Central memory CD8-positive, alpha-beta T cell (primary cell): ENCODE measurements around the gene FLNA.
"Not testable (repeated sequence)": the region's sequence is repeated elsewhere in the genome, so short reads cannot be mapped to it uniquely, and the experiment has no call there.

Experiments used
- ATAC-seq: fragments of 150-1000 bp; cut with Tn5 transposase; replicated peaks from 2 replicates; pipeline ENCODE4 v1.10.0; 2022; ENCODE audit warnings: mild to moderate bottlenecking, moderate FRiP score, moderate number of reproducible peaks; ENCODE audit not compliant: poor library complexity, severe bottlenecking; ENCODE audit errors: extremely low read depth
- DNase-seq, 2 donors: peaks; one replicate each; pipeline ENCODE4 v3.0.0; 2021; ENCODE audit warnings: low spot score in 2 of 2
- H3K27ac Mint-ChIP-seq: one replicate; pipeline ENCODE4 v1.8.0; 2022; ENCODE audit warnings: low read depth, mild to moderate bottlenecking, moderate library complexity, mixed read lengths
- H3K27me3 Mint-ChIP-seq: one replicate; pipeline ENCODE4 v1.8.0; 2022; ENCODE audit warnings: mixed read lengths
- H3K36me3 Mint-ChIP-seq: one replicate; pipeline ENCODE4 v1.8.0; 2022; ENCODE audit warnings: mild to moderate bottlenecking, moderate library complexity, mixed read lengths; ENCODE audit not compliant: insufficient read depth
- H3K4me1 Mint-ChIP-seq: one replicate; pipeline ENCODE4 v1.8.0; 2022; ENCODE audit warnings: mixed read lengths
- H3K4me3 Mint-ChIP-seq: one replicate; pipeline ENCODE4 v1.8.0; 2022; ENCODE audit warnings: mild to moderate bottlenecking, moderate library complexity, mixed read lengths
- H3K9me3 Mint-ChIP-seq: one replicate; pipeline ENCODE4 v1.8.0; 2022; ENCODE audit warnings: mixed read lengths

FLNA gene

DNA sequence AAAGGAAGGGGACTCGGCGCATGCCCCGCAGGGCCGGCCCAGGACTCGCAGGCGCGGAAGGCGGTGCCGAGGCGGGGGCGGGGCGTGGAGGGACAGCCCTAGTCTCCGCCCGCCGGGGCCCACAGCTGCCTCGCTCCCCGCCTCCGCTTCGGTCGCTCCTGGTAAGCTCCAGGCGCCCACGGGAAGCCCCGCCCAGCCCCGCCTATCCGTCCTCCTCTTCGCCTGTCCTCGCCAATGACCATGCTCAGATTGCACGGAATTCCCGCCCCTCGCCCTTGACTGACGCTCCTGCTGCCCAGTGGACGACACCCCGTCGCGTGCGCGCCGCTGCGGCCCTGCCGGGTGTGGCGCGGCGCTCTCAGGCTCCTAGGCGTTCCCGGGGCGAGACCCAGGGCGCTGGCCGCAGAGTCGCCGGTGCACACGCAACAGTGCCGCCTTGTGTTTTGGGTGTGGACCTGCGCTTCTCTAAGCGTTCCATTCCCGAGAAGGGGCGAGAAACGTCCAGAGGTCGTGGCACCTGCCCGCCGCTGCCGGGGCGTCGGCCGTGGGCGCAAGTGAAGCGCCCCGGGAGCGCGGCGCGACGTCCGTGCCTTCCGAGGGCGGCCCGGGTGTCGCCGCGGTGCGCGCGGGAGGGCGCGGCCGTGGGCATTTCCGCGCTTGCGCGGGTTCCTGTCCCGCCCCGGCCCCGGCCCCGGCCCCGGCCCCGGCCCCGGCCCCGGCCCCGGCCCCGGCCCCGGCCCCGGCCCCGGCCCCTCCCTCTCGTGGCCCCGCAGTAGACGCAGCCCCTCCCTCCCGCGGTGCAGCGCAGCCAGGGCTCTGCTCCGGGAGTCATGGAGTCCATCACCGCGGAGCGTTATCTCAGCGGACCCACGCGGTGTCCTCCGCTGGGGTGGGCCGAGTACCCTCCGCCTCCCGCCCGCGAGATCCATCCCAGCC lies 15.6 kb upstream of the FLNA start:
- not testable (repeated sequence) for H3K4me1 Mint-ChIP-seq, H3K27ac Mint-ChIP-seq, H3K36me3 Mint-ChIP-seq, H3K27me3 Mint-ChIP-seq, H3K4me3 Mint-ChIP-seq, H3K9me3 Mint-ChIP-seq, DNase-seq
- ATAC-seq, result peak; percentile 57

DNA sequence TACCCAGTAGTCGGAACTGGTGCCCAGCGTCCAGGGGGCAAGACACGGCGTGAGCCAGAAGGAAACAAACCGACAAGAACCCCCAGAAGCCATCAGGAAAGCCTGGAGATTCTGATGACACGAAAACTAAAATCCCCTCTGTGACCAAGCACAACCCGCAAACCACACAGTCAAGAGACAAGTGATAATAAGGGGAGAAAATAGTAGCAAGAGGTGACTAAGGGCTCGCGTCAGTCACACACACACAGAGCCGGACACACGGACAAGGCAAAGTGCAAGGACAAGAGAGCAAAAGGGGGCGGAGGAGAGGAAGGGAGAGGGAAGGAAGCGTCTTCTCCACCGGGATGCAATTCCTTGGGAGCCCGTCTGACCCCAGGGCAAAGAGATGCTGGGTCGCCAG lies 14.2 kb upstream of the FLNA start:
- H3K27me3 Mint-ChIP-seq, H3K9me3 Mint-ChIP-seq, H3K36me3 Mint-ChIP-seq, H3K4me1 Mint-ChIP-seq, H3K4me3 Mint-ChIP-seq, H3K27ac Mint-ChIP-seq, DNase-seq: not testable (repeated sequence)
- peak; percentile 24 for ATAC-seq

DNA sequence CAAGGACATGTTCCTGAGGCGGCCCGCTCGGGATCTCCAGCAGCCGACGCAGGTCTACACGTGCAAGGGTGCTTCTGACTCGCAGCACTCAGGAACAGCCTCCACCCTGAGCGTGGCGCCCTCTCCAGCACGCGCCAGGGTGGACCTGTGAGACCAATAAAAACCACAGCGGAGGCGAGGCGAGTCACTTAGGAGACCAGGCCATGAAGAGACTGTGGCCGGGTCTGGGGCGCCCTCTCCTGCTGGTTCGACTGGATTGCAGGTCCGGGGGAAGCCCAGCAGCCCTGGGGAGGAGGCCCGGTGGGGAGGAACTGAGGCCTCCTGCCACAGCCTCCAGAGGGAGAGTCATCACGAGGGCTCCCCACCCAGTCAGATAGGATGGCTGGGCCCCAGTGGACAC lies 13.7 kb upstream of the FLNA start:
- not testable (repeated sequence) for H3K27ac Mint-ChIP-seq, DNase-seq, H3K4me1 Mint-ChIP-seq, H3K9me3 Mint-ChIP-seq, H3K4me3 Mint-ChIP-seq, H3K36me3 Mint-ChIP-seq, H3K27me3 Mint-ChIP-seq
- ATAC-seq, result peak; percentile 37

DNA sequence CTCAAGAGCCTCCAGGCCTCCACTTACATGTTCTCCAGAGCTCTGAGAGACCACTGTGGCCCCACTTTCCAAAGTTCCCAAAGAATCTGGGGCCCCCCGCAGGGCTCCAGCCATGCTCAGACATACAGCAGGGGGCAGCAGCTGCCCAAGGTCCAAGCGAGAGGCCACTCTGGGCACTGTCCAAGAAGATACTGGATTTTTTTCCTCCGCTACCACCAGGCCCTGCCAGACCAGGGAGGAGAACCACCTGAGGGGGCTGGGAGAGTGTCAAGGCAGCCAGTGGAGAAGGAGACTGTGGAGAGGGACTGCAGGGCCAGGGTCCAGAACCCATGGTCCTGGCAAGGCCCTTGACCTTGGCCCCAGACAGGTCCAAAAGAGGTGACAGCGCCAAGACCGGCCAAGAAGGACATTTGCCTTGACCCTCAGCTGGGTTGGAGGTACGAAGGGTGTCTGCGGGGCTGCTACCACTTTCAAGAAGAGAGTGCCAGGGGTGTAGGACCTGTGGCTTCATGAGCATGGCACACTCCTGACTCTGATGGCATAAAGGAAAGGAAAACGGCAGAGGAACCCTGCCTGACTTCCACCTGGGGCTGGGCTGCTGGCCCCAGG lies 10.0 kb upstream of the FLNA start:
- Mint-ChIP-seq H3K4me3 (no peak overlapping the region), H3K27me3 (no peaks in the 10 kb centered on the region), H3K27ac (no peak overlapping the region), H3K9me3 (no peaks in the 10 kb centered on the region), H3K36me3 (peaks cover 17% of the 10 kb centered on the region), H3K4me1 (peaks cover 17% of the 10 kb centered on the region)
- DNase-seq, result no peak
- no peak for ATAC-seq

DNA sequence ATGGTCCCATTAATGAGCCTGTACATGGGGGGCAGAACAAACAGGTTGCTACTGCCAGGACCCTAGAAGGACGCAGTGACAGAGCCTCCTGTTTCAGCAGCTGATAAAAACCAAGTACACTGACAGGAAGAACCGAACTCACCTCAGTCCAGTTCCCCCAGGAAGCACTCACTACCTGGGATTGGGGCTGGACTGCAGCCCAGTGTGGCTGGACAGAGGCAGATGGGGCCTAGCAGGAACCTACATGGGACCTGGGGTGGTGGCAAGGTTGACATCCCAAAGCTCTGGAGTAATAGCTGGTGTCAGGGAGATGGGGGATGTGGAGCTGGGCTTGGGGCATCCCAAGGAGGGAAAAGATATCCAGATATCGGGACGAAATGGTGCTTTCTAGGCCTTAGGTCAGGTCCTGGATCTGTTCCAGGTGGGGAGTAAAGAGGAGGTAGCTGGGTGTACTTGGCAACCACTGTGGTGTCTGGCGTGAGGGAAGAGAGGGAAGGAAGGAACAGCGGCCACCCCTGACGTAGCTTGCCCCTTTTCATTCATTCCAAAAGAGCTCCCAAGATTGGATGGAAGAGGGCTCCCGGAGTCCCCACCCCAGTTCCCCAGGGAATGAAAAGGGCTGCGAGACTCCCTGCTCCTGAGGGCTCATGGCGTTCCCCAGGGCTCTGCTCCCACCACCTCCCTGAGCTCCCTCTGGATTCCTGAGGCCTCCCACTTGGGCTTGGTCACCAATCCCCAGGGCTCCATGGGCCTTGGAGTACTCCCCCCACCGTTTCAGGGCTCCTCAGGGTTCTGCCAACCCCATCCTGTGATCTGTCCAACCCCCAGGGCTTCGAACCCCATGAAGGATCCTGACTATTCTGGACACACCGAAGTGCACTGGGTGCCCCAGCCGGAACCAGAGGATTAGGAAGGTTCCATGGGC lies 9.2 kb upstream of the FLNA start:
- H3K27ac Mint-ChIP-seq, result no peak overlapping the region
- H3K36me3 Mint-ChIP-seq, result peaks cover 21% of the 10 kb centered on the region
- peaks cover 17% of the 10 kb centered on the region for H3K4me1 Mint-ChIP-seq
- no peaks in the 10 kb centered on the region for H3K9me3 Mint-ChIP-seq
- no peak for ATAC-seq
- H3K27me3 Mint-ChIP-seq, result no peaks in the 10 kb centered on the region
- no peak overlapping the region for H3K4me3 Mint-ChIP-seq
- no peak for DNase-seq

DNA sequence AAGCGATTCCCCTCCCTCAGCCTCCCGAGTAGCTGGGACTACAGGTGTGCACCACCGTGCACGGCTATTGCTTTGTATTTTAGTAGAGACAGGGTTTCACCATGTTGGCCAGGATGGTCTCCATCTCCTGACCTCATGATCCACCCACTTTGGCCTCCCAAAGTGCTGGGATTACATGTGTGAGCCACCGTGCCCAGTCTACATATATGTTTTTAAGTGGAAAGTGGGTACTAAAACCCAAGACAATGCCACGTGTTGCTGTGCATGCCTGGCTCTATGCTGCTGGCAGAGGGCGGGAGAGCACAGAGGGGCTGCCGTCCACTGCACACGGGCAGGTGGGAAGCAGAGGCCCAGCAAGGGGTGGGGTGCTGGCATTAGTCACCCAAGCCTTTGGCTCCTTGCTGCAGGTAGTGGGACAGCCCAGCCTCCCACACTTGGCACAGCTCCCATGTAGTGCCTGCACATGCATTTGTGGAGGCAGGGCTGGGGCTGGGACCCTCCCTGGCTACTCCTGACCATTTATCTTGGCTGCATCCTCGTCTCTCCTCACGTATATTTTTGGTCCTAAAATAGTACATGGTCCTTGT lies 8.1 kb upstream of the FLNA start:
- peaks cover 23% of the 10 kb centered on the region for H3K36me3 Mint-ChIP-seq
- H3K4me1 Mint-ChIP-seq, result peaks cover 17% of the 10 kb centered on the region
- no peaks in the 10 kb centered on the region for H3K9me3 Mint-ChIP-seq
- no peaks in the 10 kb centered on the region for H3K27me3 Mint-ChIP-seq
- H3K4me3 Mint-ChIP-seq, result no peak overlapping the region
- no peak overlapping the region for H3K27ac Mint-ChIP-seq
- DNase-seq, result no peak
- ATAC-seq, result no peak

DNA sequence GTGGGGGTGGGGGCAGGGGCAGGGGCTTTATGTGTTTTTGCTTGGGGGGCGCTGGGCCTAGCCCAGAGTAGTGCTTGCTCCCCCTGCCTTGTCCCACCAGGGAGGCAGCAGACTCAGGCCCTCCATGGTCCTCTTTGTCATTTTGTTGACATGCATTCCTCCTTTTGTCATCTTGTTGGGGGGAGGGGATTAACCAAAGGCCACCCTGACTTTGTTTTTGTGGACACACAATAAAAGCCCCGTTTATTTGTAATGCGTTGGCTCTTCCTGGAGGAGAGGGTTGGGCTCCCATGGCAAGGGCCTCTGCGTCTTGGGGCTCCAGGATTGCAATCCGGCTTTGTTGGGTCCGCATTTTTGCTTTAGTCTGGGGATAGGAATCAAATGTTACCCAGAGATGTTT lies 6.8 kb upstream of the FLNA start:
- peak overlapping the region; percentile 92 for H3K27ac Mint-ChIP-seq
- no peak for ATAC-seq
- H3K27me3 Mint-ChIP-seq, result no peaks in the 10 kb centered on the region
- H3K36me3 Mint-ChIP-seq, result peaks cover 25% of the 10 kb centered on the region
- peaks cover 17% of the 10 kb centered on the region for H3K4me1 Mint-ChIP-seq
- peak overlapping the region; percentile 83 for H3K4me3 Mint-ChIP-seq
- H3K9me3 Mint-ChIP-seq, result no peaks in the 10 kb centered on the region
- no peak for DNase-seq

DNA sequence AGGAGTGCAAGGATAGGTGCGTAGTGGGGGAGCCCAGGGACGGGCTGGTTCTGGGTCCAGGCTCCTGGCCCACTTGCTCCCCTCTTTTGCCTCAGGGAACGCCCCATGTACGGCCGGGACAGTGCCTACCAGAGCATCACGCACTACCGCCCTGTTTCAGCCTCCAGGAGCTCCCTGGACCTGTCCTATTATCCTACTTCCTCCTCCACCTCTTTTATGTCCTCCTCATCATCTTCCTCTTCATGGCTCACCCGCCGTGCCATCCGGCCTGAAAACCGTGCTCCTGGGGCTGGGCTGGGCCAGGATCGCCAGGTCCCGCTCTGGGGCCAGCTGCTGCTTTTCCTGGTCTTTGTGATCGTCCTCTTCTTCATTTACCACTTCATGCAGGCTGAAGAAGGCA lies 6.4 kb upstream of the FLNA start:
- no peak for ATAC-seq
- H3K27ac Mint-ChIP-seq, result peak overlapping the region; percentile 92
- H3K9me3 Mint-ChIP-seq, result no peaks in the 10 kb centered on the region
- peaks cover 17% of the 10 kb centered on the region for H3K4me1 Mint-ChIP-seq
- DNase-seq, result no peak
- peaks cover 25% of the 10 kb centered on the region for H3K36me3 Mint-ChIP-seq
- no peaks in the 10 kb centered on the region for H3K27me3 Mint-ChIP-seq
- peak overlapping the region; percentile 83 for H3K4me3 Mint-ChIP-seq

DNA sequence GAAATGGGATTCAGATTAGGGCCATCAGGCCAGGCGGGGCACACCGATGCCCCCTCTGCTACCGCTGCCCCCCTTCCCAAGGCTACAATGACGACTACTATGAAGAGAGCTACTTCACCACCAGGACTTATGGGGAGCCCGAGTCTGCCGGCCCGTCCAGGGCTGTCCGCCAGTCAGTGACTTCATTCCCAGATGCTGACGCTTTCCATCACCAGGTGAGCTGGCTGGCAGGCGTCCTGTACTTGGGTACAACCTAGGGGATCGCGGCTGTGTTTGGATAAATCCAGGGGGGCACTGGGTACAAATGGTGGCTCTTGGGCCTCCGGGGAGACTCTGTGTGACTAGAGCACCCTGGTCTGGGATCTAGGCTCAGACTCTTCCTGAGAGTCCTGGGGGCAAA lies 5.7 kb upstream of the FLNA start:
- peaks cover 17% of the 10 kb centered on the region for H3K4me1 Mint-ChIP-seq
- DNase-seq (no peak), ATAC-seq (no peak)
- no peaks in the 10 kb centered on the region for H3K9me3 Mint-ChIP-seq
- H3K4me3 Mint-ChIP-seq, result peak overlapping the region; percentile 83
- H3K27ac Mint-ChIP-seq, result peak overlapping the region; percentile 92
- H3K27me3 Mint-ChIP-seq, result no peaks in the 10 kb centered on the region
- peaks cover 25% of the 10 kb centered on the region for H3K36me3 Mint-ChIP-seq

DNA sequence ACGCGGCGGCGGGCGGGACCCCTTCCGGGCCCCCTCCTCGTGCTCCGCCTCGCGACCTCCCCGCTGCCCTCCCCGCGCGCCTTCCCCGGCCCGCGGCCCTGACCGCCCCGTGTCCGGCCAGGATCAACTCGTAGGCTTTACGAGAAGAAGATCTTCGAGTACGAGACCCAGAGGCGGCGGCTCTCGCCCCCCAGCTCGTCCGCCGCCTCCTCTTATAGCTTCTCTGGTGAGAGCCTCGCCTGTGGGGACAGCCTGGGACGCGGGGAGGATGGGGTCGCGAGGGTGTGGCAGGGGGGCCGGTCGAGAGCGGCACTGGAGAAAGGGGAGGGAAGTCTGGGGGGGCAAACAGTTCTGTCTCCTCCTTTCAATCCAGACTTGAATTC lies 5.1 kb upstream of the FLNA start:
- H3K36me3 Mint-ChIP-seq, result peaks cover 25% of the 10 kb centered on the region
- H3K27me3 Mint-ChIP-seq, result no peaks in the 10 kb centered on the region
- H3K4me3 Mint-ChIP-seq, result peak overlapping the region; percentile 83
- ATAC-seq, result no peak
- no peaks in the 10 kb centered on the region for H3K9me3 Mint-ChIP-seq
- H3K4me1 Mint-ChIP-seq, result peaks cover 17% of the 10 kb centered on the region
- H3K27ac Mint-ChIP-seq, result peak overlapping the region; percentile 92
- no peak for DNase-seq

DNA sequence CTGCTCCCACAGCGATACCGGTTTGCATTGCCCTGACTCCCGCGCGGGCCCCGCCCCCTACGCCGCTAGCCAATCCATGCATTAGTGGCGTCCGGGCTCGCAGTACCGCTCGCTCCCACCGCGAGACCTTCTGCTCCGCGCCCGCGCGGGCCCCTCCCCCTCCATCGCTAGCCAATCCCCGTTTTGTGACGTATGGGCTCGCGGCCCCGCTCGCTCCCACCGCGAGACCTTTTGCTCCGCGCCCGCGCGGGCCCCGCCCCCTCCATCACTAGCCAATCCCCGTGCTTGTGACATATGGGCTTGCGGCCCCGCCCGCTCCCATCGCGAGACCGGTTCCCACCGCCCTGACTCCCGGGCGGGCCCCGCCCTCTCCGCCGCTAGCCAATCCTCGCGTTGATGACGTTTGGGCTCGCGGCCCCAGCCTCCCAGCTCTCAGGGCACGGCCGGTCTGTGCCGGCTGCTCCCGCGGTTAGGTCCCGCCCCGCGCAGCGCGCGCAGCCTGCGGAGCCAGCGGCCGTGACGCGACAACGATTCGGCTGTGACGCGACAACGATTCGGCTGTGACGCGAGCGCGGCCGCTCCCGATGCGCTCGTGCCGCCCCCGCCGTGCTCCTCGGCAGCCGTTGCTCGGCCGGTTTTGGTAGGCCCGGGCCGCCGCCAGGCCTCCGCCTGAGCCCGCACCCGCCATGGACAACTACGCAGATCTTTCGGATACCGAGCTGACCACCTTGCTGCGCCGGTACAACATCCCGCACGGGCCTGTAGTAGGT lies 4.5 kb upstream of the FLNA start, which contains the start of gene EMD:
EMD (plus strand) TSS at position 497 of the 770 bp plus-strand sequence; CDS start at position 687, 190 bp downstream.
- DNase-seq, result peak; percentile 81 to 97
- Mint-ChIP-seq H3K9me3 (no peaks in the 10 kb centered on the region), H3K36me3 (peaks cover 25% of the 10 kb centered on the region), H3K27me3 (no peaks in the 10 kb centered on the region), H3K4me3 (peak within 1 kb of the TSS; percentile 83), H3K27ac (peak within 1 kb of the TSS; percentile 92), H3K4me1 (peaks cover 17% of the 10 kb centered on the region)
- peak; percentile 84 for ATAC-seq
